GM12873 (cell line): Measurements from ENCODE around the gene SLC4A4.

Experiments used
- TF ChIP-seq, protein P1 (sequence below): IDR thresholded peaks from 2 replicates; pipeline ENCODE4 v1.5.1; 2012; ENCODE audit warnings: low read depth, mild to moderate bottlenecking, moderate library complexity, low read length, control low read depth; ENCODE audit not compliant: insufficient read depth; ENCODE audit errors: missing control alignments

SLC4A4 gene

DNA sequence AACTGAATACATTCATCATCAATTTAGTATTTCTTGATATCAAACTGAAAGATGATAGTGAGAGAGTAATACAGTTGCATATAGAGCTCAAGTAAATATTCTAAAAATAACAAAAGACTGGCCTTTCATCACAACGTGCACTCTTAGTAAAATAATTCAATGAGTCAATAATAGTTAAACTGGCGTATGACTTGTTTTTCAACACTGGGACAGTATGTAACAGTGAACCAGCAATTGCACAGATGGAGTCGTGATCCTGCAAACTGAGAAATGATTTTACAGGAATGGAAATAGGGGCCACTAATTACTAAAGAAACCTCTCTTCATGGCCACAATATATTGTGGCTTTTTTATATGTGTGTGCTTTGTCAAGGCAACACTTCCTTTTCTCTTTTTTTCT, 137.4 kb downstream of the SLC4A4 start:
- TF ChIP-seq, protein P1, sequence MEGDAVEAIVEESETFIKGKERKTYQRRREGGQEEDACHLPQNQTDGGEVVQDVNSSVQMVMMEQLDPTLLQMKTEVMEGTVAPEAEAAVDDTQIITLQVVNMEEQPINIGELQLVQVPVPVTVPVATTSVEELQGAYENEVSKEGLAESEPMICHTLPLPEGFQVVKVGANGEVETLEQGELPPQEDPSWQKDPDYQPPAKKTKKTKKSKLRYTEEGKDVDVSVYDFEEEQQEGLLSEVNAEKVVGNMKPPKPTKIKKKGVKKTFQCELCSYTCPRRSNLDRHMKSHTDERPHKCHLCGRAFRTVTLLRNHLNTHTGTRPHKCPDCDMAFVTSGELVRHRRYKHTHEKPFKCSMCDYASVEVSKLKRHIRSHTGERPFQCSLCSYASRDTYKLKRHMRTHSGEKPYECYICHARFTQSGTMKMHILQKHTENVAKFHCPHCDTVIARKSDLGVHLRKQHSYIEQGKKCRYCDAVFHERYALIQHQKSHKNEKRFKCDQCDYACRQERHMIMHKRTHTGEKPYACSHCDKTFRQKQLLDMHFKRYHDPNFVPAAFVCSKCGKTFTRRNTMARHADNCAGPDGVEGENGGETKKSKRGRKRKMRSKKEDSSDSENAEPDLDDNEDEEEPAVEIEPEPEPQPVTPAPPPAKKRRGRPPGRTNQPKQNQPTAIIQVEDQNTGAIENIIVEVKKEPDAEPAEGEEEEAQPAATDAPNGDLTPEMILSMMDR = no peak

DNA sequence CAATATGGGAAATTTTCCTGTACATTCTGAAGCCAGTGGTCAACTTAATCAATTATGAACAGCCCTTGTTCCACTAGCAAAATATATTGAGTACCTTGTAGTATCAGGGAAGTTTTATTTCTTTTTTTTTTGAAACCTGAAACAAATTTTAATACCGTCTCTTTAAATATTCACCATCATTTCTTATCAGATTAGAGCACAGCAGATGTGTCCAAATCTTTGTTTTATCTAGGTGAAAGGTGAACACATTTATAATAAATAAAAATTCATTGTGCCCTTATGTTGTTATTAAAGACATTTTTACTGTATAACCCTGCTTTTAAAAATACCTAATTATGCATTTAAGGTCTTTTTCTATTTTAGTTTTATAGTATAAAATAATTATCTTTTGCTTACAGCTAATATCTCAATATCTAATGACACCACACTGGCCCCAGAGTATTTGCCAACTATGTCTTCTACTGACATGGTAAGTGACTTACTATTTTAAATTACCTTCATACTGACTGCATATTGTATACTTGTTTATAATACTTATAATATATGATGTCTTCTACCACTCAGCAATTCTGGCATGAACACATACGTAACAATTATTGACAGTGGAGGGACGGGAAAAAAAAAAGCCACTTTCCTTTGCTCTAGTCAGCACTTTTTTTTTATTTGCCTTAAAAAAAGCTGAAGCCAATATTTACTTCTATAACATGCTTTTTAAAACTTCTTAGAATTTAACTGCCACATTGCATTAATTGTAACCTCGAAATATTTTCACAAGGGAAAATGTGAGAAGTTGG, 147.9 kb downstream of the SLC4A4 start:
- TF ChIP-seq, protein P1 = no peak

DNA sequence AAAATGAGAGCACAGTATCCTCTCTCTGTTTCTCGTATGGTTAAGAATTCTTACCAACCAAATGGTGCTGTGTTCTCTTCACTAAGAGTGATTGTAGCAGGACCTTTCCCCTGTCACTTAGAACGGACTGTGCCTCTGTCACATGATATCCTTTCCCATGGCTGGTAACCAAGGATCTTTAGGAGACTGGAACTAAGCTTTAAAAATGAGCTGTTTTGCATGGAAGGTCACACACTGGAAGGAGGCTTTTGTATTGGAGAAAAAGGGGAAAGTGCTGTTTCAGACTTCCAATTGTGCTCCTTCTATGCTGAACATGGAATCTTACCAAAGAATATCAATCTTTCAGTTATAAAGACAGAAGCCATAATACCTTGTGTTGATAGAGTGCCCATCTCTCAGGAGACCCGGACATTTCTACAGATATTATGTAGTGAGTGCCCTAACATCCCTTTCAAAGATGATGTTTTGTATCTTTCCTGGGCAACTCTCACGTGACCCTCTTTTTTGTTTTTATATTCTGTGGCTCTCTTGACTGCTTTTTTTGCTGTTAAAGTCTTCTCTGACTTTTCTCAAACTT, 148.6 kb downstream of the SLC4A4 start:
- TF ChIP-seq, protein P1 = no peak

DNA sequence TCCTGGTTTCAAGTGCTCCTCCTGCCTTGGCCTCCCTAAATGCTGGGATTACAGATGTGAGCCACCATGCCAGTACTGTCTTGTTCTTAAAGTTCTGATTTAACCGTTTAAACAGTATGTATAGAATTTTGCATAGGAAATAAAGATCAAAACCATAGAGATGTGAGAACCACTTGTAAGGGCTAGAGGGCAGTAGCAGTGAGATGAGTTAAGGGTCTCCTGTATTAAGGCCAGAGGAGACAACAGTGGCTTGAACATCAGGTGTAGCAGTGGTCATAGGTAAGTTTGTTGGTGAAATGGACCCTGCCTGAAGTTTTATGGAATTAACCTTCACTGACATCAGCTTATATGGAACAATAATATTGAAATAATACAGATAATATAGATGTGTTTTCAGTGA, 155.7 kb downstream of the SLC4A4 start:
- TF ChIP-seq, protein P1 = no peak

DNA sequence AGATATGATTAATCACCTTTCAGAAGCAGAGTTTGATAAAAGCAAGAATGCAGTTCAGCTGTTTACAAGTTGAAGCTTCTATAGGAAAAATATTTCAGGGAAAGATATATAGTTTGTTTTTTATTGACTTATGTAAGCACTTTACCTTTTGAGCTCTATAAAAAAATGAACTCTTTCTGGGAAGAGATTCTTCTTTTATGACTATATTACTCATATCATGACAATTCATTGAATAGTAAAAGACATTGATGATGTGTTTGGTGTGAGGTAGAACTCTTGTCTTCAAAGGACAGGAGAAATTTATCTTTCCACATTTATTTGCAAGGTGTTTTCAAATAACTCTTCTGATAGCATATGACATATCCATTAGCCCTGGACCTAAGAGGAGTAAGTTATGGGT, 156.6 kb downstream of the SLC4A4 start:
- TF ChIP-seq, protein P1 = no peak

DNA sequence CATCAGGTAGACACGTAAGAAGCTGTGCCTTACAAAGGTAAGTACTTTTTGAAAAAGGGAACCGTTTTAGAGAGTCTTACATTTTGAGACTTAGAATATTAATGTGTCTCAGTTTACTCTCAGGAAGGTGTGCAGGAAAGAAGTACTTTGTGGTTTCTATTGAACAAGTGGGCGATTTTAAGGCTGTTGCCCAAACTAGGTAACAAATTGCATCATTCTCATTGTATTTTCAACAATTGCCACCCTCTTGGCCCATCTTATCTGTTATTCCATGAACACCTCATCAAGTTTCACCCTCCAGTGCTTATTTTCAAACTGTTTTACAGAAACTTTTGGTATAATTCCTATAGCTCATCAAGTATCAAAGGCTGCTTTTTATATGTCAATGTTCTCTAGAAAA, 158.3 kb downstream of the SLC4A4 start:
- TF ChIP-seq, protein P1 = no peak

DNA sequence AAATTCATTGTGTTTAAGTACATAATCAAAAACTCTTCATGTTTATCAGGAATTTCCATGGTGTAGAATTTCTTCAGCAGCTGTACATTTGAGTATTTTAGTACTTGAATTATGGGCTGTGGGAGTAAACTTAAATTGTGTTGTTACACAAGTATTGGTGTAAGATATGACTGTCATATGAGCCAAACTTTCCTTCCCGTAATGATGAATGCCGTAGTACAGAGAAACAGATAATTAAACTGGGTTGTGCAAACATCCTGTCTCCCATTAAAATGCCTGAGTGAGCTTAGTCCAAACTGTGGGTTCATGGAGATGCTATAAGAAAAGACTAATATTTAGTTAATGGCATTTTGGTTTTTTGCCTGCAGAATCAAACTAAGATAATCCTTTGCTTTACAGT, 159.2 kb downstream of the SLC4A4 start:
- TF ChIP-seq, protein P1 = no peak
